Vagina (tissue), 2 donors: Measurements from ENCODE around the gene KRTAP5-9. TPM values are rescaled to one million over a fixed set of nuclear protein-coding genes. Genes with fewer than 3 reads are reported as not detected.

Experiments
- DNase-seq, 2 donors: peaks; one replicate each; pipeline ENCODE4 v3.0.0-alpha.2; 2017; ENCODE audit errors: extremely low spot score in 2 of 2
- H3K27ac ChIP-seq: fragments of 200-600 bp; sonication (generic); one replicate; pipeline ENCODE4 v1.5.1; 2019
- H3K27me3 ChIP-seq: fragments of 200-600 bp; sonication (generic); one replicate; pipeline ENCODE4 v1.5.1; 2019
- H3K36me3 ChIP-seq, 2 donors: fragments of 200-600 bp; sonication (generic); one replicate each; pipeline ENCODE4 v1.5.1; 2017 to 2019
- H3K4me1 ChIP-seq: fragments of 200-600 bp; sonication (generic); one replicate; pipeline ENCODE4 v1.5.1; 2019
- H3K4me3 ChIP-seq, 2 donors: fragments of 200-600 bp; sonication (generic); 1 replicate in 1 of 2; 2 replicates in 1 of 2; pipeline ENCODE4 v1.5.1; 2016 to 2019
- H3K9me3 ChIP-seq: fragments of 200-600 bp; sonication (generic); one replicate; pipeline ENCODE4 v1.5.1; 2019
- POLR2A ChIP-seq, 2 donors: fragments of 450-650 bp; IDR thresholded peaks; one replicate each; pipeline ENCODE4 v1.6.1; 2017; ENCODE audit warnings: antibody characterized with exemption in 2 of 2, mild to moderate bottlenecking in 2 of 2, moderate library complexity in 2 of 2
- POLR2AphosphoS5 ChIP-seq, 2 donors: sonication (generic); formaldehyde crosslinking; IDR thresholded peaks; one replicate each; pipeline ENCODE4 v1.9.0; 2017; ENCODE audit warnings: antibody characterized with exemption in 2 of 2, mild to moderate bottlenecking in 2 of 2, low read depth in 1 of 2; ENCODE audit not compliant: insufficient read depth in 1 of 2
- intact Hi-C: fragments of 100-400 bp; cut with DNase I; formaldehyde crosslinking; loops from one replicate; pipeline ENCODE4 v1.15.1; 2023
- total RNA-seq: library from RNA; depleted of rRNA; stranded (reverse); fragments of >200 nt; gene quantifications from one replicate; pipeline ENCODE4 v1.2.3, GENCODE V29; 2016
- TF ChIP-seq, protein P1 (sequence below), 3 experiments: fragments of 450-650 bp in 2 of 3; fragments of 200-600 bp in 1 of 3; sonication (generic) in 1 of 3; IDR thresholded peaks; one replicate each; pipeline ENCODE4 v1.5.1; 2017 to 2019; ENCODE audit warnings: antibody characterized with exemption in 3 of 3, mild to moderate bottlenecking in 2 of 3, moderate library complexity in 2 of 3

KRTAP5-9 gene, protein sequence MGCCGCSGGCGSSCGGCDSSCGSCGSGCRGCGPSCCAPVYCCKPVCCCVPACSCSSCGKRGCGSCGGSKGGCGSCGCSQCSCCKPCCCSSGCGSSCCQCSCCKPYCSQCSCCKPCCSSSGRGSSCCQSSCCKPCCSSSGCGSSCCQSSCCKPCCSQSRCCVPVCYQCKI
- not detected for total RNA-seq

GRCh38 chr11:71548120-71548519 is at the start of gene KRTAP5-9:
TSS of gene KRTAP5-9 (plus strand) at chr11:71548420. CDS start at chr11:71548658, 238 bp downstream.
- no peak within 1 kb of the TSS for H3K4me3 ChIP-seq
- no peaks in the 10 kb centered on the region for H3K9me3 ChIP-seq
- no peak for DNase-seq
- no peak within 1 kb of the TSS for H3K27ac ChIP-seq
- TF ChIP-seq POLR2AphosphoS5 (IDR thresholded peaks at IDR 0.05; ENCODE audit: insufficient read depth in 1 of 2, low read depth in 1 of 2) (no peak), POLR2A (IDR thresholded peaks at IDR 0.05) (no peak)
- TF ChIP-seq, protein P1, sequence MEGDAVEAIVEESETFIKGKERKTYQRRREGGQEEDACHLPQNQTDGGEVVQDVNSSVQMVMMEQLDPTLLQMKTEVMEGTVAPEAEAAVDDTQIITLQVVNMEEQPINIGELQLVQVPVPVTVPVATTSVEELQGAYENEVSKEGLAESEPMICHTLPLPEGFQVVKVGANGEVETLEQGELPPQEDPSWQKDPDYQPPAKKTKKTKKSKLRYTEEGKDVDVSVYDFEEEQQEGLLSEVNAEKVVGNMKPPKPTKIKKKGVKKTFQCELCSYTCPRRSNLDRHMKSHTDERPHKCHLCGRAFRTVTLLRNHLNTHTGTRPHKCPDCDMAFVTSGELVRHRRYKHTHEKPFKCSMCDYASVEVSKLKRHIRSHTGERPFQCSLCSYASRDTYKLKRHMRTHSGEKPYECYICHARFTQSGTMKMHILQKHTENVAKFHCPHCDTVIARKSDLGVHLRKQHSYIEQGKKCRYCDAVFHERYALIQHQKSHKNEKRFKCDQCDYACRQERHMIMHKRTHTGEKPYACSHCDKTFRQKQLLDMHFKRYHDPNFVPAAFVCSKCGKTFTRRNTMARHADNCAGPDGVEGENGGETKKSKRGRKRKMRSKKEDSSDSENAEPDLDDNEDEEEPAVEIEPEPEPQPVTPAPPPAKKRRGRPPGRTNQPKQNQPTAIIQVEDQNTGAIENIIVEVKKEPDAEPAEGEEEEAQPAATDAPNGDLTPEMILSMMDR (IDR thresholded peaks at IDR 0.05): no peak
- intact Hi-C loops: no loop called here
- no peaks in the 10 kb centered on the region for H3K36me3 ChIP-seq
- H3K4me1 ChIP-seq: no peaks in the 10 kb centered on the region
- H3K27me3 ChIP-seq: no peaks in the 10 kb centered on the region

DNA sequence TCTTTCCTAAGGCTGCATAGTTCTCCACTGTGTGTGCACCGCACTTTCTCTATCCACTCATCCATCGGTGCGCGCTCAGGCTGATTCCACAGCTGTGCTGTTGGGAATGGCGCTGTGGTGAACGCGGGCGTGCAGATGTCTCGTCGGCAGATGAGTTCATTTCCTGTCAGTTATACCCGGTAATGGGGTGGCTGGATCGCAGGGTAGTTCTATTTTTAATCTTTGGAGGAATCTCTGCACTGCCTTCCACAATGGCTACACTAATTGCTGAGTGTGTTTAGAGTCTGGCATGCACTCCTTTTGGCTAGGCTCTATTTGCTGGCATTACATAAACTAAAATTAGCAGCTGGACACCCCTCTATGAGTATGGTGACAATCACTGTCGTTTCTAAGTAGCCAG is 49.1 kb upstream of the KRTAP5-9 start:
- TF ChIP-seq POLR2A (IDR thresholded peaks at IDR 0.05) (no peak), POLR2AphosphoS5 (IDR thresholded peaks at IDR 0.05; ENCODE audit: insufficient read depth in 1 of 2, low read depth in 1 of 2) (no peak)
- TF ChIP-seq, protein P1 (IDR thresholded peaks at IDR 0.05): no peak
- Histone ChIP-seq H3K4me1 (no peaks in the 10 kb centered on the region), H3K27ac (no peak overlapping the region), H3K27me3 (no peaks in the 10 kb centered on the region), H3K4me3 (no peak overlapping the region), H3K9me3 (no peaks in the 10 kb centered on the region), H3K36me3 (peaks cover 0 to 66% of the 10 kb centered on the region in 2 donors)
- no peak for DNase-seq
- intact Hi-C loops: no loop called here

GRCh38 chr11:71499546-71499945 is 48.7 kb upstream of the KRTAP5-9 start:
- H3K4me3 ChIP-seq: no peak overlapping the region
- DNase-seq: no peak
- H3K27ac ChIP-seq: no peak overlapping the region
- no peaks in the 10 kb centered on the region for H3K27me3 ChIP-seq
- no peaks in the 10 kb centered on the region for H3K4me1 ChIP-seq
- no peaks in the 10 kb centered on the region for H3K9me3 ChIP-seq
- H3K36me3 ChIP-seq: peaks cover 0 to 62% of the 10 kb centered on the region in 2 donors
- TF ChIP-seq POLR2A (IDR thresholded peaks at IDR 0.05): no peak
- TF ChIP-seq POLR2AphosphoS5 (IDR thresholded peaks at IDR 0.05; ENCODE audit: insufficient read depth in 1 of 2, low read depth in 1 of 2): no peak
- TF ChIP-seq, protein P1 (IDR thresholded peaks at IDR 0.05): no peak
- intact Hi-C loops: no loop called here

GRCh38 chr11:71500601-71501021 is 47.6 kb upstream of the KRTAP5-9 start:
- H3K9me3 ChIP-seq: no peaks in the 10 kb centered on the region
- intact Hi-C loops: no loop called here
- H3K4me3 ChIP-seq: no peak overlapping the region
- no peaks in the 10 kb centered on the region for H3K4me1 ChIP-seq
- no peak for DNase-seq
- H3K27ac ChIP-seq: no peak overlapping the region
- H3K27me3 ChIP-seq: no peaks in the 10 kb centered on the region
- peaks cover 0 to 51% of the 10 kb centered on the region in 2 donors for H3K36me3 ChIP-seq
- TF ChIP-seq POLR2A (IDR thresholded peaks at IDR 0.05) (no peak), POLR2AphosphoS5 (IDR thresholded peaks at IDR 0.05; ENCODE audit: insufficient read depth in 1 of 2, low read depth in 1 of 2) (no peak)
- TF ChIP-seq, protein P1 (IDR thresholded peaks at IDR 0.05): no peak
